Uterus (tissue), 2 donors: Measurements from ENCODE around the gene CARD18.

Experiments
- POLR2A ChIP-seq, 2 donors: fragments of 450-650 bp; IDR thresholded peaks; one replicate each; pipeline ENCODE4 v1.6.1; 2016; ENCODE audit warnings: antibody characterized with exemption in 2 of 2, mild to moderate bottlenecking in 1 of 2, moderate library complexity in 1 of 2
- TF ChIP-seq, protein P1 (sequence below), 4 experiments: fragments of 200-600 bp in 2 of 4; fragments of 450-650 bp in 2 of 4; sonication (generic) in 2 of 4; IDR thresholded peaks; one replicate each; pipeline ENCODE4 v1.5.1; 2016 to 2019; ENCODE audit warnings: antibody characterized with exemption in 4 of 4, mild to moderate bottlenecking in 2 of 4, moderate library complexity in 1 of 4

DNA sequence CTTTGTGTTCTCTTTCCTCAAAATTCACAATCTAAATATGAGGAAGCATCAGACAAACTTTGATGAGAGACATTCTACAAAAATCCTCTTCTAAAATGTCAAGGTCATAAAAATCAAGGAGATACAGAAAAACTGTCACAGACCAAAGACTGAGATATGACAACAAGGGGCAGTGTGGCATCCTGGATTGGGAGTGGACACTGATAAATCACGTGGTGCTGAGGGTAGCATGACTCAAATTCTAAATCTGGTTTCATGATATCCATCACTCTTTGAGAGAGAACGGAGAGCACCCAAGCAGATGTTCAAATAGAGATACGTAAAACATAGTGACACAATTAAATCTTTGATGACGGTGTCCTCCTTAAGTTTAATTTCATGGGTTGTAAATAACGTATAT lies 13.0 kb upstream of the CARD18 start:
- TF ChIP-seq, protein P1, sequence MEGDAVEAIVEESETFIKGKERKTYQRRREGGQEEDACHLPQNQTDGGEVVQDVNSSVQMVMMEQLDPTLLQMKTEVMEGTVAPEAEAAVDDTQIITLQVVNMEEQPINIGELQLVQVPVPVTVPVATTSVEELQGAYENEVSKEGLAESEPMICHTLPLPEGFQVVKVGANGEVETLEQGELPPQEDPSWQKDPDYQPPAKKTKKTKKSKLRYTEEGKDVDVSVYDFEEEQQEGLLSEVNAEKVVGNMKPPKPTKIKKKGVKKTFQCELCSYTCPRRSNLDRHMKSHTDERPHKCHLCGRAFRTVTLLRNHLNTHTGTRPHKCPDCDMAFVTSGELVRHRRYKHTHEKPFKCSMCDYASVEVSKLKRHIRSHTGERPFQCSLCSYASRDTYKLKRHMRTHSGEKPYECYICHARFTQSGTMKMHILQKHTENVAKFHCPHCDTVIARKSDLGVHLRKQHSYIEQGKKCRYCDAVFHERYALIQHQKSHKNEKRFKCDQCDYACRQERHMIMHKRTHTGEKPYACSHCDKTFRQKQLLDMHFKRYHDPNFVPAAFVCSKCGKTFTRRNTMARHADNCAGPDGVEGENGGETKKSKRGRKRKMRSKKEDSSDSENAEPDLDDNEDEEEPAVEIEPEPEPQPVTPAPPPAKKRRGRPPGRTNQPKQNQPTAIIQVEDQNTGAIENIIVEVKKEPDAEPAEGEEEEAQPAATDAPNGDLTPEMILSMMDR (IDR thresholded peaks at IDR 0.05): no peak
- no peak for TF ChIP-seq POLR2A (IDR thresholded peaks at IDR 0.05)
